Stimulated activated CD4-positive, alpha-beta T cell treated with anti-CD3 and anti-CD28 coated beads, Interleukin-15, amount 100 ng/mL, for 48 hours (primary cell): ENCODE results near the gene SH3GLB1.
"Not testable (repeated sequence)": the region's sequence is repeated elsewhere in the genome, so short reads cannot be mapped to it uniquely, and the experiment has no call there.

Experiments used
- DNase-seq, 2 donors: peaks; one replicate each; pipeline ENCODE4 v3.0.0-alpha.2; 2020; ENCODE audit warnings: low read depth in 2 of 2

Gene SH3GLB1

GRCh38 chr1:86704458-86704971, at the start of gene SH3GLB1:
Gene SH3GLB1 (plus strand): TSS chr1:86704576. CDS start chr1:86704900, 324 bp downstream.
- peak; percentile 78 to 85 for DNase-seq

- DNase-seq = not testable (repeated sequence)
These were observed 46.0 kb upstream of the SH3GLB1 start for GRCh38 chr1:86658381-86658780.

- DNase-seq = no peak
These were observed 38.0 kb upstream of the SH3GLB1 start for GRCh38 chr1:86666368-86666767.

DNA sequence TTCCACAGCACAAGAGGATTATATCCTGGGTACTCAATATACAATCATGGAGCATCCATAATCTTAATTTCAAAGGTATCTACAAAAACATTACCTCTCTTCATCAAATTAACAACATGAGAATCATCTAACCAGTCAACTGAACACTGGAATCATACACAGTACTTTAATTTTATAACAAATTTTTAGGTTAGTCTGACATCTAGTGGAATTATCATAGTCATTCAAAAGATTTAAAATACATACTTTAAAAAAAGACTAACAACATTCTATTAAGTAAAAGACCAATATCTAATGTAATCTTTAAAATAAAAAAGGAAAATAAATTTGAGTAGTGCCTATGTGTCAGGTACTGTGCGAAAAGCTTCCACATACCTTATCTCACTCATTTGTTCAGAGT, 16.8 kb upstream of the SH3GLB1 start:
- no peak for DNase-seq

DNA sequence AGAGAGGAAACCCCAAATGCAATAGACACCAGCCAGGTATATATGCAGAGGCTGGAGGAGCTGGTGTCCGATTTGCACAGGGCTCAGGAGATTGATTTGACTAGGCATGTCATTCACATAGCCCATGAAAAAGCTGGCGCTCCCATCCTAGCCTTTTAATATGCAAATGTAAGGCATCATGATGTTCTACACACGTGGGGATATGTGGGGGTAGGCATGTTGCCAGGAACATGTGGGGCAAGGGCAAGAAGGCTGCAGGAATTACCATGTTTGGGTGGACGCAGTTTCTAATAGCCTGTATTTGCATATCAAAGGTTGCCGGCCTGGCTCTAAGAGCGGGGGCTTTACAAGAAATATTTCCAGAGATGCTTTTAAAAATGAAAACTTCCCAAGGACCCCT, 11.7 kb upstream of the SH3GLB1 start:
- DNase-seq = no peak

DNA sequence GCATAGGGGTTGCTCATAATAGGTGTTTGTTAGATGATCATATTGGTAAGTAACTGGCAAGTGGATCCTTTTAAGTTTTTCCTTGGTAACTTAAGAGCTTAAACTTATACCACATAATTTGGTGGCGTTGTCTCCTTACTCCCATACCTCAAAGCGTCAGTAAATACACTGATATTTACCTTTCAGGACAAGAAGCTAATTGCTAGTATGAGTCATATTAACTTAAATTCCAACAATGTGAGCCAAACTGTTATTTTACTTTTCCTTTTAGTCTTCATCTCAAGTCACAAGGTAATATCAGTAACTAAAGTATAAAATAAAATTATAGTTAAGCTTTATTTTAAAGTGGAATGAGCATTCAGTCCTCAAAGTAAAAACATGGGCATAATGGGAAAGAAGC, 9.0 kb upstream of the SH3GLB1 start:
- no peak for DNase-seq

DNA sequence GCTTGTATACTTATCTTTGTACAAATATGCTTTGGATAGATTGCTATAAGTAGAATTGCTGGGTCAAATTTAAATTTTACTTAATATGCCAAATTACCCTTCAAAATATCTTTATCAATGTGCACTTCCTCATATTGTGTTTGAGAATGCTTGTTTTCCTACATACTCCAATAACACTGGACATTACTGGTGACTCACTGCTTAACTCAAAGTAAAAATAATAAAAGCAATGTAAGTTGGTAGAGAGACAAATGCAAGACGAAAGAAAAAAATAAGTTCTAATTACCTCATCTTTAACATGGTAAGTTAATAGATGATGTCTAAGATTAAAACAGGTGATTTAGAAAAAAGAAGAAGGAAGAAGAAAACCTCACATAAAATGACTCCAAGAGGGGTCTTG, 7.9 kb upstream of the SH3GLB1 start:
- DNase-seq = no peak

DNA sequence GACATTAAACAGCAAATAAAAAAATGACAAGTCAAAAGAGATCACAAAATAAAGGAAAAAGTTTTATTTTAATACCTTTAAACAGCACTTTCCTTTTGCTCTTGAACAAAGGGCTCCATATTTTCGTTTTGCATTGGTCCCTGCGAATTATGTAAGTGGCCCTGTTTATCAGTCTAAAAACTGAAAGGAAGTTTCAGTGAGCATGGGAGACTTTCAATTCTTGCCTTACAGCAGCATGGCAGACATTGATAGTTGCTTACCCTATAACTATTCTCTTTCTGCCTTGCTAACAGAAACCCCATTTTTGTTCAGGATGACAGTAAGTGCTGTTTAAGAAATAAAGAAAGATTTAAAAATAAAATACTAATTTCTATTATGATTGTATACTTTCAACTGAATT, 5.2 kb upstream of the SH3GLB1 start:
- DNase-seq = no peak

GRCh38 chr1:86701731-86702130, 2.6 kb upstream of the SH3GLB1 start:
- DNase-seq = no peak

- DNase-seq = not testable (repeated sequence)
These were observed 1.4 kb upstream of the SH3GLB1 start for GRCh38 chr1:86702954-86703494.

DNA sequence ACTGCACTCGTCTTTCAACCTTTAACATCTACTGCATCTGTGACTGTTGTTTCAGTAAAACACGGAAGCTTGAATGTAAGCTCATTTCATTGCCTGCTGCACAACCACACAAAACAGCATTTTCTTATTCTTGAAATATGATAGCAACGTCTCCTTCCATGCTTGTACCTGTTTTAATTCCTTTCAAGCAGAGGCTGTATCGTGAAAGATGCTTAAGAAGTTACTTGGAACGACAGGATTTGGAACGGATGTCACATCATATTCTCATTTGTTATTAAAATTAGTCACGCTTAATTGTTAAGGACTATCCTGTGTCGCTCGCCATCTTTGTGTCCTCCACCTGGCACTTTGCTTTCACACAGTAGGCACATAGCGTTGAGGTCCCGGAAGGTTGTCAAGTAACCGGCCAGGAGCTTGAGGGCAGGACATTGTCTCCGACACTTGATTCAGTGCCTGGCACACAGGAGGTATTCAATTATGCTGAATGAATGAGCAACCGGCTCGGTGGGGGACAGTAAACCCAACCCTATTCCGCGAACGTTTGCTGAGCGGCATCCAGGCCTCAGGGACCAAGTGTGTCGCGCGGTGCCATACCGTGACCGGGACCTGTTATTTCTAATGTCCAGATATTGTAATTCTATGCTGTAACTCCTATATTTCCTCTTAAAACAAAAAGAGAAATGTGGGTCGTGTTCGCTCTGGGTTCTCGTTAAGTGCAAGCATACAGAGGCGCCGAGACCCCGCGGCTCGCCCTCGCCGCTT, 499 bp upstream of the SH3GLB1 start:
- peak in 1 of 2 donors; percentile 30 for DNase-seq

- DNase-seq = no peak
These were observed 742 bp downstream of the SH3GLB1 start for GRCh38 chr1:86704972-86705664.

DNA sequence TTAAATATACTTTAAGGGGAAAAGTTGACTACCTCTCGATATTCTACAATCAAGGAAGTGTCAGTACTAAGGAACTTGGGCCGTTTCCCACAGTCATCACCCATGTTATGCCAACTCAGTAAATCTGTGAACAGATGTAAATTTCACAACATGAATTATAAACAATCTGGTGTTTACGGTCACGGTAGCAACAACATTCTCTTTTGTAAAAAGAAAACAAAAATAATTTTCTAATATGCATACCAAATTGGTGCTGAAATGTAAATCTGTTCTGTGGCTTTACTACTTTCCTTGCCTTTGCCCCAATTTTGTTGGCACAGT, 1.2 kb downstream of the SH3GLB1 start:
- no peak for DNase-seq

- DNase-seq = no peak
These were observed 1.8 kb downstream of the SH3GLB1 start for GRCh38 chr1:86706018-86706635.

GRCh38 chr1:86708920-86709319, 4.5 kb downstream of the SH3GLB1 start:
- no peak for DNase-seq

- no peak for DNase-seq
These were observed 7.9 kb downstream of the SH3GLB1 start for GRCh38 chr1:86712088-86712860.

GRCh38 chr1:86713477-86713876, 9.1 kb downstream of the SH3GLB1 start:
- no peak for DNase-seq

DNA sequence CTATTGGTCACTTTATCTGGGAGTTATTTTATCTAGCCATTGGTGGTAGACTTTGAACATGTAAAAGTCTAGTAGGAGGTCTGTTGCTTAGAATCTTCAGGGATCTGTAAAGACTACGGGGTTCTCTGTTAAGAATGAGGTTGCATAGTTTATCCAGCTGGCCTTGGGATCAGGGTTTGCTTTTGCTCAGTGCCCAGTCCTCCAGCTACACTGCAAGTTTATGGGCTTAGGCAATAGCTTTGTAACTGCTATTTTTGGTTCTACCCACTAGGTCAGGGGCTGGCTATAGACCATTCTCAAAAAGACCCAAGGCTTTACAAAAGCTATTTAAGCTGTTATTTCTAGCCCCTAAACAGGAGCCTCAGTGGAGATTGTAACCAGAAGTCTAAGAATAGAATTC, 9.8 kb downstream of the SH3GLB1 start:
- no peak for DNase-seq

GRCh38 chr1:86714561-86715244, 10.3 kb downstream of the SH3GLB1 start:
- no peak for DNase-seq

DNA sequence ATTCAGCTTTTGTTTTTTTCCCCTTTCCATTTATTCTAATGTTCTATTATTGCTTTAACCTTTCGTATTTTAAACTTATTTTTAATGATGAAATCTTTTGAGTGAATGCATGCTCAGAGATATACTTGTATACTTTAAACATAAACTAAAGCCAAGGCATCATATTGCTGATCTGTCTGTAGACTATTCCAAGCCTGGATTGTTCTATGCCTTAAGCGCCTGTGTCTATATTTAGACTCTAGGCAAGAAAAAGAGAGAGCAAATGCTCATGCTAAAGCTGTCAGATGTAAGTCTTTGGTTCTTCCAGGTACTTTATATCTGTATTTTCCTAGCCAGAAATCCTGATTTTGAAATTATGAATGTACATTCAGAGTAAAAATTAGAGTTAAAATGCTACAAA, 14.4 kb downstream of the SH3GLB1 start:
- DNase-seq = no peak

- DNase-seq = no peak
These were observed 27.0 kb downstream of the SH3GLB1 start for GRCh38 chr1:86731416-86731815.
